Stimulated activated CD8-positive, alpha-beta memory T cell treated with anti-CD3 and anti-CD28 coated beads, Interleukin-15, amount 100 ng/mL, for 1 hour (primary cell): ENCODE results near the gene CHADL.
A peak's percentile ranks its signal among the peaks of the same experiment; 100 is the strongest.

Experiments used
- DNase-seq: peaks from one replicate; pipeline ENCODE4 v3.0.0-alpha.2; 2020; ENCODE audit warnings: low read depth

The CHADL gene

GRCh38 chr22:41256254-41257253 lies 15.8 kb upstream of the CHADL start:
- no peak for DNase-seq

GRCh38 chr22:41254230-41254629 lies 13.5 kb upstream of the CHADL start:
- DNase-seq = no peak

DNA sequence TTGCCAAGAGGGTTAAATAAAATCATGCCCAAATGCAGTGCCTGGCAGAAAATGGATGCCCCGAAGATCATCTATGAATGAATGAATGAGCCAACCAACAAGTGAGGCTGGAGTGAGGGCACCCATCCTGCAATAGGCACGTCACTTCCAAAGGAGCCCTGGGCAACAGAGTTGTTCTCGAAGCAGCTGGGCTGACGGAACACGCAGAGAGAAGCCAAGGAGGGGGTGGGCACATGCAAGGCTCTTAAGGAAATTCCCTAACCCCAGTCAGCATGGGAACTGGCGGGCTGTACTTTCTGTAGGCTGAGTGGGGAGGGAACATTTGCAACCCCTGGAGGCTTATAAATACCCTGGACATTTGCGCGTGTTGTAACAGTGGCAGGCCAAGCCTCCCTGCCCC lies 11.6 kb upstream of the CHADL start:
- no peak for DNase-seq

DNA sequence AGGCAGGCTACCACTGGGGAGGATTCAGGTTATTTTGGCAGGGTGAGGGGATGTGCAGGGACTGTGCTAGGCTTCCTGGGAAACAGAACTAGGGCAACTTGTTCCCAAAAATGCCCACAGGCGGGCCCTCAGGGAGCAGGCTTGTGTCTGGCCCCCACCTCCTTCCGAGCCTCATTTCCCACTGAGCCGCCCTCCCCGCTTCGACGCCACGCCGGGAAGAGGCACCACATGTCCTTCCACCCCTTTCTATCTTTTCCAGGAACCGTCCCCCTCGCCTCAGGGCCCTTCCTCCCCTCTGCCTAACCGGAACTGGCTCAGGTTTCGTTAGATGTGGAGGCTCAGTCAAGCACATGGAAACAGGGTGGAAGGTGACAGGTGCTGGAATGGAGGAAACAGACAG lies 9.4 kb upstream of the CHADL start:
- no peak for DNase-seq

- DNase-seq = no peak
Observed at GRCh38 chr22:41249442-41249841, 8.7 kb upstream of the CHADL start.

DNA sequence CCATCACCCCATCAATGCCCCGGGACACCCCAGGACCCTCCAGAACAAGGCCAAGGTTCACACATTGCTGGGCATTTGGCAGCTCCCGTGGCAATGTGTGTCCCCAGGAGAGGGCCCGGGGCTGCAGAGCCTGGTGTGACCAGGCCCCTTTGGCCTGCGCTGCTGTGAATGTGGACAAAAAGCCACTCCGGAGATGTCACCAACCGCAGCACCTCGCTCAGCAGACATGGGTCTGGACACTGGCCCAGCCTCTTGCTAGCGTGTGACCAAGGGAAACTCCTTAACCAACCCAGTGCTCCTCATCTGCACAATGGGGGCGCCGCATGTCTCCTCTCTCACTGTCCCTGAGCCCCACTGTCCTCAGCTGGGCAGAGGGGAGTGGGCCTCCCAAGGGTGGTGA lies 8.0 kb upstream of the CHADL start:
- no peak for DNase-seq

DNA sequence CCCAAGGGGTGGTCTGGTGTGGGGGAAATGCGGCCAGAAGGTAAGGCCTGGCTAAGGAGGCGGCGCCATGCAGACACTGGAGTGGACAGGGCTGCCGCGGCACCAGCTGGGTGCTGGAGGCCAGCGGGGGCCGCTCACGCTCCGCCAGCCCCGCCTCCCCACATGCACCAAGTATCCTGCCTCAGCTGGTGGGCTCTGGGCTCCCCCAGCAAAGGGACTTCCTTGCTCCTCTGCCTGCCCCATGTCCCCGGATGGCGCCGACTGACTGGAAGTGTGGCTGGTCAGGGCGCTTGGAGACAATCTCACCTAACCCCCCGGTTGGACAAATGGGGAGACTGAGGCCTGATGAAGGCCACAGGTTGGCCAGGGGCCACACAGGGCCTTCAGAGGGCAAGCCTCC lies 7.6 kb upstream of the CHADL start:
- no peak for DNase-seq

- DNase-seq = no peak
Observed at GRCh38 chr22:41247703-41248102, 7.0 kb upstream of the CHADL start.

- no peak for DNase-seq
Observed at GRCh38 chr22:41245917-41246499, 5.3 kb upstream of the CHADL start.

- DNase-seq = no peak
Observed at GRCh38 chr22:41243361-41243760, 2.6 kb upstream of the CHADL start.

DNA sequence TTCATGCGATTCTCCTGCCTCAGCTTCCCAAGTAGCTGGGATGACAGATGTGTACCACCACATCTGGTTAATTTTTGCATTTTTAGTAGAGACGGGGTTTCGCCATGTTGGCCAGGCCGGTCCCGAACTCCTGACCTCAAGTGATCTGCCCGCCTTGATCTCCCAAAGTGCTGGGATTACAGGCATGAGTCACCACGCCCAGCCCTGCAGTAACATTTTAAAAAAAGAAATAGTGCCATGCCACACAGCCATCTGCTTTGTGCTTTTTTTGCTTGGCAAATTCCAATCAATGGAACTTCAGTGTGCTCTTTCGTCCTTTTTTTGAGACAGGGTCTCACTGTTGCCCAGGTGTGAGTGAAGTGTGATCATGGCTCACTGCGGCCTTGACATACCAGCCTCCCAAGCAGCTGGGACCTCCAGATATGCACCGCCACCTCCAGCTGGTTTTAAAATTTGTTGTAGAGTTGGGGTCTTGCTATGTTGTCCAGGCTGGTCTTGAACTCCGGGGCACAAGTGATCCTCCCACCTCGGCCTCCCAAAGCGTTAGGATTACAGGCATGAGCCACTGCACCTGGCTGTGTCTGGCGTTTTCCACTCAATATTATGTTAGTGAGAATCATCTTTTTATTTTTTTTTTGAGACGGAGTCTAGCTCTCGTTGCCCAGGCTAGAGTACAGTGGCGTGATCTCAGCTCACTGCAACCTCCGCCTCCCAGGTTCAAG lies 1.8 kb upstream of the CHADL start:
- DNase-seq = no peak

DNA sequence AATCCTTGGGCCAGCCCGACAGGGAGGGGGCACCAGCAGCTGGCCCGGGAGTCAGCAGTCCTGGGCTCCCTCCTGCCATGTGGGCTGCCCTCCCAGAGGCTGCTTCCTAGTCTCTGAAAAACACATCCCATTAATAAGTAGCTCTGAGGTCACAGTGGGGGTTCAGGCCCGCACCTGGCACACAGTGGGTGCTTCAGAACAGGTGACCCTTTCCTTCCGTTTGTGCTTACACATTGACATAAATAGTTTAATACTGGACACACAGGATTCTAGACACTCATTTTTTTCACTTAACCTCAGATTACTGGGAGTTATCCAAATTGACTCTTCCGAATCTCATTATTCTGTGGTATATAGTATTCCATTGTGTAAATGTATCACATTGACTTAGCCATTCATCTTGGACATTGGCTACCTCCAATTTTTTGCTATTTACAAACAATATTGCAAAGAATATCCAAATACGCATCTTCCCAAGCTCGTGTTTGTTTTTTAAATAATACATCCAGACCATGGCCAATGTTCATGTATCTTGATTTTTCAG lies 474 bp upstream of the CHADL start:
- no peak for DNase-seq

- no peak for DNase-seq
Observed at GRCh38 chr22:41239443-41240128, 1.1 kb downstream of the CHADL start.

- DNase-seq = no peak
Observed at GRCh38 chr22:41238570-41239442, 1.9 kb downstream of the CHADL start.

GRCh38 chr22:41237707-41238569 lies 2.8 kb downstream of the CHADL start:
- peak; percentile 58 for DNase-seq

DNA sequence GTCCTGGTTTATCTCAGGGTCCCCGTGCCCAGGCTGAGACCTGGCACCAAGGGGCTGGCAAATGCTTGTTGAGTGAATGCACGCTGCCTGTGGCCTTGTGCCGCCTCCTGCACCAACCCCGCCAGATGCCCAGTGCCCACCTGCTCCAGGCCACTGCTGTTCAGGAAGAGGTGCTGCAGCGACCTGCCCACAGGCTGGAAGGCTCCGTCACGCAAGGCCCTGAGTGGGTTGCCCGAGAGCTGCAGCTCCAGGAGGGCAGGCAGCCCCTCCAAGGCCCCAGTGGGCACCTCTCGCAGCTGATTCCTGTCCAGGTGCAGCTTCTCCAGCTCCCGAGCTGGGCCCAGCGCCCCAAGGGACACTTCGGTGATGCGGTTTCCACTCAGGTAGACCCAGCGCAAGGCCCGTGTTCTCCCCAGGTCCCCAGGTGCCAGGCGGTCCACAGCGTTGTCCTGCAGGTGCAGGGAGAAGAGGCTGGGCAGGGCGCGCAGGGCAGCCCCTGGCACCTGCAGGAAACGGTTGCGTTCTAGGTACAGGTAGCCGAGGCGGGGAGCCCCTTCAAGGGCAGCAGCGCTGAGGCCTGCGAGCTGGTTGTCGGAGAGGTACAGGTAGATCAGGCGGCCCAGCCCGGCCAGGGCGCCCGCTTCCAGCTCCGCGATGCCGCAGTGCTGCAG lies 3.6 kb downstream of the CHADL start:
- DNase-seq = no peak

- DNase-seq = no peak
Observed at GRCh38 chr22:41234815-41235695, 5.7 kb downstream of the CHADL start.

DNA sequence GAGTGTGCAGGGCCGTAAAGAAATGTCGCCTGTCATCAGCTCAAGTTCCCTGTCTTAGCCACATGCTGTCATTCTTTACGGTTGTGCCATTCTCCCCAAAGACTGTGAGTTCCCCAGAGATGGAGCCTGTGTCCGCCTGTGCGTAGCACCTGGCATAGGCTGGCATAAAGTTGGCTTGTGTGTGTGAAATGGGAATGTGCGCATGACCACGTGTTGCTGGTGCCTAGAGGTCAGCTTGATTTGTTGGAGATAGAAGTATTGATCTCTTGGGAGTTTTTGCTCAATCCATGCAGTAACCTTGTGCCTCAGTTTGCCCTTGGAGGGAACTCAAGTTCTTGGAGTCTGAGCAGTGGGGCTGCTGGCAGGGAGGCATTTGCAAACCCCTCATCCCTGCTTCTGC lies 9.4 kb downstream of the CHADL start:
- no peak for DNase-seq
